ENCODE data around the gene CCDC66.
"Not testable (repeated sequence)": the region's sequence is repeated elsewhere in the genome, so short reads cannot be mapped to it uniquely, and the experiment has no call there.

Gene CCDC66

GRCh38 chr3:56556908-56557830 is at the start of gene CCDC66:
Gene CCDC66, plus strand, starts transcription at chr3:56557175. Its CDS starts 68 bp downstream, at chr3:56557243.
- DNase-seq (ENCODE audit: low spot score) = peak; percentile 93

GRCh38 chr3:56519641-56520040 is 37.3 kb upstream of the CCDC66 start:
- no peak for DNase-seq (ENCODE audit: low spot score)

- no peak for DNase-seq (ENCODE audit: low spot score)
Measured at GRCh38 chr3:56522374-56522773, 34.6 kb upstream of the CCDC66 start.

- DNase-seq (ENCODE audit: low spot score) = no peak
Measured at GRCh38 chr3:56525291-56525690, 31.7 kb upstream of the CCDC66 start.

- DNase-seq (ENCODE audit: low spot score) = no peak
Measured at GRCh38 chr3:56536735-56537134, 20.2 kb upstream of the CCDC66 start.

GRCh38 chr3:56547486-56547885 is 9.5 kb upstream of the CCDC66 start:
- no peak for DNase-seq (ENCODE audit: low spot score)

GRCh38 chr3:56557831-56558170 is 826 bp downstream of the CCDC66 start:
- DNase-seq (ENCODE audit: low spot score) = peak; percentile 12

- no peak for DNase-seq (ENCODE audit: low spot score)
Measured at GRCh38 chr3:56573501-56573900, 16.5 kb downstream of the CCDC66 start.

- DNase-seq (ENCODE audit: low spot score) = not testable (repeated sequence)
Measured at GRCh38 chr3:56581941-56582340, 25.0 kb downstream of the CCDC66 start.

- DNase-seq (ENCODE audit: low spot score) = not testable (repeated sequence)
Measured at GRCh38 chr3:56584275-56584674, 27.3 kb downstream of the CCDC66 start.

- no peak for DNase-seq (ENCODE audit: low spot score)
Measured at GRCh38 chr3:56590814-56591213, 33.8 kb downstream of the CCDC66 start.

- DNase-seq (ENCODE audit: low spot score) = no peak
Measured at GRCh38 chr3:56591262-56591661, 34.3 kb downstream of the CCDC66 start.

GRCh38 chr3:56593455-56594158 is 36.6 kb downstream of the CCDC66 start:
- no peak for DNase-seq (ENCODE audit: low spot score)

- no peak for DNase-seq (ENCODE audit: low spot score)
Measured at GRCh38 chr3:56595975-56596840, 39.2 kb downstream of the CCDC66 start.

GRCh38 chr3:56608479-56608878 is 51.5 kb downstream of the CCDC66 start:
- DNase-seq (ENCODE audit: low spot score) = not testable (repeated sequence)

GRCh38 chr3:56610669-56611335 is 53.8 kb downstream of the CCDC66 start:
- no peak for DNase-seq (ENCODE audit: low spot score)

- no peak for DNase-seq (ENCODE audit: low spot score)
Measured at GRCh38 chr3:56611364-56611763, 54.4 kb downstream of the CCDC66 start.

GRCh38 chr3:56612146-56612545 is 55.2 kb downstream of the CCDC66 start:
- DNase-seq (ENCODE audit: low spot score) = no peak

- DNase-seq (ENCODE audit: low spot score) = no peak
Measured at GRCh38 chr3:56613016-56613415, 56.0 kb downstream of the CCDC66 start.

GRCh38 chr3:56616478-56617006 is 59.6 kb downstream of the CCDC66 start:
- DNase-seq (ENCODE audit: low spot score) = no peak

- DNase-seq (ENCODE audit: low spot score) = no peak
Measured at GRCh38 chr3:56620371-56620770, 63.4 kb downstream of the CCDC66 start.

Measured in LoVo (cell line).